ENCODE results near the gene PSMC3IP. TPM values are rescaled to one million over a fixed set of nuclear protein-coding genes. Genes with fewer than 3 reads are reported as not detected.

Gene PSMC3IP
- total RNA-seq, 1 experiment from 2014 or later: 23.3 TPM

- TF ChIP-seq, protein P1, sequence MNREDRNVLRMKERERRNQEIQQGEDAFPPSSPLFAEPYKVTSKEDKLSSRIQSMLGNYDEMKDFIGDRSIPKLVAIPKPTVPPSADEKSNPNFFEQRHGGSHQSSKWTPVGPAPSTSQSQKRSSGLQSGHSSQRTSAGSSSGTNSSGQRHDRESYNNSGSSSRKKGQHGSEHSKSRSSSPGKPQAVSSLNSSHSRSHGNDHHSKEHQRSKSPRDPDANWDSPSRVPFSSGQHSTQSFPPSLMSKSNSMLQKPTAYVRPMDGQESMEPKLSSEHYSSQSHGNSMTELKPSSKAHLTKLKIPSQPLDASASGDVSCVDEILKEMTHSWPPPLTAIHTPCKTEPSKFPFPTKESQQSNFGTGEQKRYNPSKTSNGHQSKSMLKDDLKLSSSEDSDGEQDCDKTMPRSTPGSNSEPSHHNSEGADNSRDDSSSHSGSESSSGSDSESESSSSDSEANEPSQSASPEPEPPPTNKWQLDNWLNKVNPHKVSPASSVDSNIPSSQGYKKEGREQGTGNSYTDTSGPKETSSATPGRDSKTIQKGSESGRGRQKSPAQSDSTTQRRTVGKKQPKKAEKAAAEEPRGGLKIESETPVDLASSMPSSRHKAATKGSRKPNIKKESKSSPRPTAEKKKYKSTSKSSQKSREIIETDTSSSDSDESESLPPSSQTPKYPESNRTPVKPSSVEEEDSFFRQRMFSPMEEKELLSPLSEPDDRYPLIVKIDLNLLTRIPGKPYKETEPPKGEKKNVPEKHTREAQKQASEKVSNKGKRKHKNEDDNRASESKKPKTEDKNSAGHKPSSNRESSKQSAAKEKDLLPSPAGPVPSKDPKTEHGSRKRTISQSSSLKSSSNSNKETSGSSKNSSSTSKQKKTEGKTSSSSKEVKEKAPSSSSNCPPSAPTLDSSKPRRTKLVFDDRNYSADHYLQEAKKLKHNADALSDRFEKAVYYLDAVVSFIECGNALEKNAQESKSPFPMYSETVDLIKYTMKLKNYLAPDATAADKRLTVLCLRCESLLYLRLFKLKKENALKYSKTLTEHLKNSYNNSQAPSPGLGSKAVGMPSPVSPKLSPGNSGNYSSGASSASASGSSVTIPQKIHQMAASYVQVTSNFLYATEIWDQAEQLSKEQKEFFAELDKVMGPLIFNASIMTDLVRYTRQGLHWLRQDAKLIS (CRISPR knock-in tag; IDR thresholded peaks at IDR 0.05; ENCODE audit: borderline replicate concordance): no peak
- TF ChIP-seq ETV6 (CRISPR knock-in tag; IDR thresholded peaks at IDR 0.05) (no peak; the same call in 1 of the 2 replicates), ZNF232 (CRISPR knock-in tag; IDR thresholded peaks at IDR 0.05) (no peak), TEAD4 (CRISPR knock-in tag; IDR thresholded peaks at IDR 0.05) (no peak), NFYB (CRISPR knock-in tag; conservative IDR thresholded peaks at IDR 0.05; ENCODE audit: low read depth) (peak; percentile 56; the same call in 1 of the 2 replicates), IRF1 (CRISPR knock-in tag; IDR thresholded peaks at IDR 0.05) (no peak), ZNF416 (CRISPR knock-in tag; IDR thresholded peaks at IDR 0.05) (no peak), SP1 (CRISPR knock-in tag; conservative IDR thresholded peaks at IDR 0.05) (peak; percentile 75), ZNF396 (CRISPR knock-in tag; IDR thresholded peaks at IDR 0.05; ENCODE audit: borderline replicate concordance) (no peak), SMAD3 (CRISPR knock-in tag; IDR thresholded peaks at IDR 0.05; ENCODE audit: borderline replicate concordance) (0 out of 2 replicates have a peak, but pooled peaks have one; percentile 11), GTF2I (CRISPR knock-in tag; conservative IDR thresholded peaks at IDR 0.05) (no peak), FOXK1 (CRISPR knock-in tag; IDR thresholded peaks at IDR 0.05) (peak; percentile 83), ZNF263 (CRISPR knock-in tag; IDR thresholded peaks at IDR 0.05; ENCODE audit: low read depth) (no peak), ZMAT4 (CRISPR knock-in tag; IDR thresholded peaks at IDR 0.05) (no peak), ZNF281 (CRISPR knock-in tag; IDR thresholded peaks at IDR 0.05) (peak; percentile 35; the same call in 1 of the 2 replicates), FOXP1 (CRISPR knock-in tag; IDR thresholded peaks at IDR 0.05; ENCODE audit: borderline replicate concordance) (no peak; the same call in 1 of the 2 replicates), GABPB1 (CRISPR knock-in tag; IDR thresholded peaks at IDR 0.05) (peak; percentile 71), NFE2L1 (CRISPR knock-in tag; IDR thresholded peaks at IDR 0.05) (0 out of 2 replicates have a peak, but pooled peaks have one; percentile 35), CBFB (CRISPR knock-in tag; IDR thresholded peaks at IDR 0.05; ENCODE audit: low read depth) (no peak), ZNF512 (CRISPR knock-in tag; IDR thresholded peaks at IDR 0.05; ENCODE audit: borderline replicate concordance) (no peak), SMAD4 (CRISPR knock-in tag; IDR thresholded peaks at IDR 0.05) (no peak), ZBTB21 (CRISPR knock-in tag; IDR thresholded peaks at IDR 0.05; ENCODE audit: borderline replicate concordance) (peak; percentile 77; the same call in 1 of the 2 replicates)
- TF ChIP-seq, protein P2, sequence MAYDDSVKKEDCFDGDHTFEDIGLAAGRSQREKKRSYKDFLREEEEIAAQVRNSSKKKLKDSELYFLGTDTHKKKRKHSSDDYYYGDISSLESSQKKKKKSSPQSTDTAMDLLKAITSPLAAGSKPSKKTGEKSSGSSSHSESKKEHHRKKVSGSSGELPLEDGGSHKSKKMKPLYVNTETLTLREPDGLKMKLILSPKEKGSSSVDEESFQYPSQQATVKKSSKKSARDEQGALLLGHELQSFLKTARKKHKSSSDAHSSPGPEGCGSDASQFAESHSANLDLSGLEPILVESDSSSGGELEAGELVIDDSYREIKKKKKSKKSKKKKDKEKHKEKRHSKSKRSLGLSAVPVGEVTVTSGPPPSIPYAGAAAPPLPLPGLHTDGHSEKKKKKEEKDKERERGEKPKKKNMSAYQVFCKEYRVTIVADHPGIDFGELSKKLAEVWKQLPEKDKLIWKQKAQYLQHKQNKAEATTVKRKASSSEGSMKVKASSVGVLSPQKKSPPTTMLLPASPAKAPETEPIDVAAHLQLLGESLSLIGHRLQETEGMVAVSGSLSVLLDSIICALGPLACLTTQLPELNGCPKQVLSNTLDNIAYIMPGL (CRISPR knock-in tag; IDR thresholded peaks at IDR 0.05): 0 out of 2 replicates have a peak, but pooled peaks have one; percentile 40
- TF ChIP-seq, protein P3, sequence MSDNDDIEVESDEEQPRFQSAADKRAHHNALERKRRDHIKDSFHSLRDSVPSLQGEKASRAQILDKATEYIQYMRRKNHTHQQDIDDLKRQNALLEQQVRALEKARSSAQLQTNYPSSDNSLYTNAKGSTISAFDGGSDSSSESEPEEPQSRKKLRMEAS (CRISPR knock-in tag; IDR thresholded peaks at IDR 0.05): peak; percentile 77
These were observed 31.8 kb upstream of the PSMC3IP start, which contains the start of the genes RETREG3 and TUBG1 (continued) for GRCh38 chr17:42609182-42609813.

Data from WTC11 (cell line).